ENCODE measurements around the gene GDI2.
A peak's percentile ranks its signal among the peaks of the same experiment; 100 is the strongest.

Gene GDI2

DNA sequence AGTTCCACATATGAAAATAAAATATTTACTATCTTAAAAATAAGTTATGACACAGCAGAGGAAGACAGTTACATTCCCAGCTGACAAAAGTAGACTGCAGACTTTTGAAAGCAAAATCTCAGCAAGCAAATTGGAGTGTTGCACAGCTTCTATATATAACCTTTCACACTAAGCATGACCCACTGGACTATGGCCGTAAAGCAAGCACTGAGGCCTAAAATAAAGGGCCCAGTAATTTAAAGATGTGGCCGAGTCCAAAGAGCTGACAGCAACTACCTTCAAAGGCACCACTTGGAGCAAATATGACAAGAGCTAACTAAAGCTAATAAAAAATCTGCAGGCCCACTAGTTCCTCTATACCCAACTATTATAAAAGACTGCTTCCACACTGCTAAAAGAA lies 6.5 kb downstream of the GDI2 start:
- H3K4me3 ChIP-seq (ENCODE audit: low read length), result no peak overlapping the region
- TF ChIP-seq, protein P1, sequence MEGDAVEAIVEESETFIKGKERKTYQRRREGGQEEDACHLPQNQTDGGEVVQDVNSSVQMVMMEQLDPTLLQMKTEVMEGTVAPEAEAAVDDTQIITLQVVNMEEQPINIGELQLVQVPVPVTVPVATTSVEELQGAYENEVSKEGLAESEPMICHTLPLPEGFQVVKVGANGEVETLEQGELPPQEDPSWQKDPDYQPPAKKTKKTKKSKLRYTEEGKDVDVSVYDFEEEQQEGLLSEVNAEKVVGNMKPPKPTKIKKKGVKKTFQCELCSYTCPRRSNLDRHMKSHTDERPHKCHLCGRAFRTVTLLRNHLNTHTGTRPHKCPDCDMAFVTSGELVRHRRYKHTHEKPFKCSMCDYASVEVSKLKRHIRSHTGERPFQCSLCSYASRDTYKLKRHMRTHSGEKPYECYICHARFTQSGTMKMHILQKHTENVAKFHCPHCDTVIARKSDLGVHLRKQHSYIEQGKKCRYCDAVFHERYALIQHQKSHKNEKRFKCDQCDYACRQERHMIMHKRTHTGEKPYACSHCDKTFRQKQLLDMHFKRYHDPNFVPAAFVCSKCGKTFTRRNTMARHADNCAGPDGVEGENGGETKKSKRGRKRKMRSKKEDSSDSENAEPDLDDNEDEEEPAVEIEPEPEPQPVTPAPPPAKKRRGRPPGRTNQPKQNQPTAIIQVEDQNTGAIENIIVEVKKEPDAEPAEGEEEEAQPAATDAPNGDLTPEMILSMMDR (IDR thresholded peaks at IDR 0.05; ENCODE audit: insufficient read depth, low read depth, low read length, missing control alignments), result no peak
- DNase-seq (ENCODE audit: low read depth), result no peak

DNA sequence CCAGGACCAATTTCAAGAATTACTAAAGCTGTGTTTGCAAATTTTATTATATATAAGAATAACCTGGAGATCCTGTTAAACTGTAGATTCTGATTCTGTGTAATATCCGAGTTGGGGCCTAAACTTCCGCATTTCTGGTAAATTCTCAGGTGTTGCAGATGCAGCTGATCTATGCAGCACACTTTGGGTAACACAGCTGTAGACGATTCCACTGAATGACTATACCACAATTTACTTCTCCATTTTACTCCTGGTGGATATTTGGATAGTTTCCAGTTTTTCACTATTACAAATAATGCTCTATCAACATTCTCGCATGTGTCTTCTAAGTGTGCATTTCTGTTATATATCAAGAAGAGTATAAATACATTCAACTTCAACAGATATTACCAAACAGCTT lies 7.5 kb downstream of the GDI2 start:
- no peak overlapping the region for H3K4me3 ChIP-seq (ENCODE audit: low read length)
- TF ChIP-seq, protein P1 (IDR thresholded peaks at IDR 0.05; ENCODE audit: insufficient read depth, low read depth, low read length, missing control alignments), result no peak
- DNase-seq (ENCODE audit: low read depth), result no peak

DNA sequence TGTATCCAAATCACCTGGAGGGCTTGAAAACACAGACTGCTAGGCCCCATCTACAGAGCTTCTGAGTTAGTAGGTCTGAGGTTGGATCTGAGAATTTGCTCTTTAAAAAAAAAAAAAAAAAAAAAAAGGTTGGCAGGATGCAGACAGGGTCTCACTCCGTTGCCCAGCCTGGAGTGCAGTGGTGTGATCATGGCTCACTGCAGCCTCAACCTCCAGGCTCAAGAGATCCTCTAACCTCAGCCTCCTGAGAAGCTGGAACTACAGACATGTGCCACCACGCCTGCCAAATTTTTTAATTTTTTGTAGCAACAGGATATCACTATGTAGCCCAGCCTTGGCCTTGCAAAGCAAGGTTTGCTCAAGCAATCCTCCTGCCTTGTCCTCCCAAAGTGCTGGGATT lies 8.0 kb downstream of the GDI2 start:
- TF ChIP-seq, protein P1 (IDR thresholded peaks at IDR 0.05; ENCODE audit: insufficient read depth, low read depth, low read length, missing control alignments), result no peak
- no peak for DNase-seq (ENCODE audit: low read depth)
- H3K4me3 ChIP-seq (ENCODE audit: low read length), result no peak overlapping the region

DNA sequence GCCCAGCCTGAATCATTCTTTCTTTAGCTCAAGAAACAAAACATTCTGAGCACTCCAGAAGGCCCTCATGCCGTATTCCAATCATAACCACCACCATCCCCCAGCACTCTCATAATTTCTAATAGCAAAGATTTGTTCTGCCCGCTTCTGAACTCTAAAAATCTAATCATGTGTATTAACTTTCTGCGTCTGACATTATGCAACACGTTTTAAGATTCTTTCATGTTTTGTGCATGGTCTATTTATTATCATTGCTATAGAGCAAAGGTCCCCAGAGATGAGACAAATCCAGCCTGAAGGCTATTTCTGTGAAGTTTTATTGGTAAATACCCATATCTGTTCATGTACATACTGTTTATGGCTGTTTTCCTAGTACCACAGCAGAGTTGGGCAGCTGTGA lies 8.8 kb downstream of the GDI2 start:
- TF ChIP-seq, protein P1 (IDR thresholded peaks at IDR 0.05; ENCODE audit: insufficient read depth, low read depth, low read length, missing control alignments), result no peak

DNA sequence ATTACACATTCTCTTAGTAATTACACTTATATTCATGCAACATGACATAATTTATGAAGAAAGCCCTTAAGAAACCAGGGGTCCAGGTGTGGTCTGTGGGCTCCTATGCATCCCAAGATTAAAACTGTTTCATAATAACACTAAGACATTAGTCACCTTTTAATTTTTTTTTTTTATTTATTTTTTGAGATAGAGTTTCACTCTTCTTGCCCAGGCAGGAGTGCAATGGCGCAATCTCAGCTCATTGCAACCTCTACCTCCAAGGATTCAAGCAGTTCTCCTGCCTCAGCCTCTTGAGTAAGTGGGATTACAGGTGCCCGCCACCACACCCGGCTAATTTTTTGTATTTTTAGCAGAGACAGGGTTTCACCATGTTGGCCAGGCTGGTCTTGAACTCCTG lies 12.5 kb downstream of the GDI2 start:
- peak; percentile 82 for DNase-seq (ENCODE audit: low read depth)
- TF ChIP-seq, protein P1 (IDR thresholded peaks at IDR 0.05; ENCODE audit: insufficient read depth, low read depth, low read length, missing control alignments), result no peak
- H3K4me3 ChIP-seq (ENCODE audit: low read length), result no peak overlapping the region

More for the DNA sequence above, 8.8 kb downstream of the GDI2 start:
- no peak overlapping the region for H3K4me3 ChIP-seq (ENCODE audit: low read length)
- DNase-seq (ENCODE audit: low read depth), result no peak

DNA sequence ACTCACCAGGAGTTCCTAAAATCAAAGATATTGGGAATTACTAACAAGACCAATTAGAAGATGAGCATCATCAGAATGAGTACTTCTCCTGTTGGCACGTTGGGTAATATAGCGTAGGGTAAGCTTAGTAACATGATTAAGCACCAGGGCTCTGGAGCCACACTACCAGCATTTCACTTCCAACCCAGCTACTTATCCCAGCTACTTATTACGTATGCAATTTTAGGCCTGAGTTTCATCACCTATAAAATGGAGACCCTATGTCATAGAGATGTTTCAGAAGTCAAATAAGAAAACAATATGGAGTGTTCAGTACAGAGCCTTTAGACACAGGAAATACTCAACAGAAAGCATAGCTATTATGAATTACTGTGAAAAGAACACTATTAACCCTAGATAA lies 19.0 kb downstream of the GDI2 start:
- no peak overlapping the region for H3K4me3 ChIP-seq (ENCODE audit: low read length)
- DNase-seq (ENCODE audit: low read depth), result no peak
- TF ChIP-seq, protein P1 (IDR thresholded peaks at IDR 0.05; ENCODE audit: insufficient read depth, low read depth, low read length, missing control alignments), result no peak

DNA sequence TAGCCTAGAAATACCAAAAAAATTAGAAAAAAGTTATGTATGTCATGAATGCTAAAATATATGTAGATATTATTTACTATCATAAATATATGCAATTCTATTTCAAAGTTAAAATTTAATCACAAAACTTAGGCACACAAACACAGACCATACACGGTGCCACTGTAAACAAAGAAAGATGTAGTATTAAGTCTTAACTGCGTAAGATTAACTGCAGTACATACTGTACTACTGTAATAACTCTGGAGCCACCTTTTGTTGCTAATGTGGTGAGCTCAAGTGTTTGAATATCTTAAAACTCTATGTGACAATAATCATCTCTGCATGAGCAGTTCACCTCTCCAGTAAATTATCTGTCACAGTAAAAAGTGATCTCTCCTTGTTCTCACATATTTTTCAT lies 23.6 kb downstream of the GDI2 start:
- DNase-seq (ENCODE audit: low read depth), result no peak
- TF ChIP-seq, protein P1 (IDR thresholded peaks at IDR 0.05; ENCODE audit: insufficient read depth, low read depth, low read length, missing control alignments), result no peak
- no peak overlapping the region for H3K4me3 ChIP-seq (ENCODE audit: low read length)

All from epithelial cell of esophagus (primary cell).